H1 (cell line): ENCODE measurements around the gene TNFAIP2. TPM values are rescaled to one million over a fixed set of nuclear protein-coding genes. Genes with fewer than 3 reads are reported as not detected.

ENCODE experiments used
- CTCF ChIA-PET: fragments of 300-600 bp; sonication (Branson Sonifier 250); formaldehyde crosslinking; loops from one replicate; lab custom pipeline; 2021; ENCODE audit not compliant: partially characterized antibody; lab: Charles Lee
- POLR2A ChIA-PET: fragments of 300-600 bp; sonication (Branson Sonifier 250); formaldehyde crosslinking; loops from one replicate; lab custom pipeline; 2021; ENCODE audit warnings: inconsistent platforms; ENCODE audit not compliant: partially characterized antibody; lab: Charles Lee
- DNase-seq, 2 experiments: peaks; one replicate each; pipeline versions ENCODE4 v3.0.0 to v3.0.0-alpha.2; 2010 to 2022; ENCODE audit warnings: low spot score in 2 of 2, low read depth in 1 of 2, mixed read lengths in 1 of 2
- FAIRE-seq: peaks from 2 replicates; lab custom pipeline; 2011; peaks lifted over from hg19 to GRCh38; lab: Jason Lieb, UNC
- H2AFZ ChIP-seq: 2 replicates; pipeline ENCODE4 v1.8.1; 2012; ENCODE audit warnings: low read length, inconsistent platforms
- H2AK5ac ChIP-seq: 2 replicates; pipeline ENCODE4 v1.6.1; 2013; ENCODE audit warnings: low read depth, low read length
- H2BK120ac ChIP-seq: replicated peaks from 2 replicates; pipeline ENCODE3; 2013; ENCODE audit warnings: low read depth, low read length, inconsistent platforms
- H2BK12ac ChIP-seq: 2 replicates; pipeline ENCODE4 v1.6.1; 2013; ENCODE audit warnings: low read depth, low read length
- H2BK15ac ChIP-seq: 2 replicates; pipeline ENCODE4 v1.6.1; 2013; ENCODE audit warnings: low read length
- H2BK20ac ChIP-seq: 2 replicates; pipeline ENCODE4 v1.6.1; 2013; ENCODE audit warnings: low read length
- H2BK5ac ChIP-seq: 2 replicates; pipeline ENCODE4 v1.6.1; 2013; ENCODE audit warnings: low read depth, low read length
- H3K14ac ChIP-seq: 2 replicates; pipeline ENCODE4 v1.6.1; 2013; ENCODE audit warnings: inconsistent platforms; ENCODE audit not compliant: insufficient read length
- H3K18ac ChIP-seq: 2 replicates; pipeline ENCODE4 v1.6.1; 2013; ENCODE audit warnings: low read length; ENCODE audit errors: extremely low read depth
- H3K23ac ChIP-seq: 2 replicates; pipeline ENCODE4 v1.6.1; 2013; ENCODE audit warnings: inconsistent platforms; ENCODE audit not compliant: insufficient read length
- H3K23me2 ChIP-seq: 2 replicates; pipeline ENCODE4 v1.6.1; 2013; ENCODE audit warnings: low read depth, low read length
- H3K27ac ChIP-seq: 2 replicates; pipeline ENCODE4 v1.6.1; 2011; ENCODE audit warnings: low read depth, low read length, inconsistent platforms
- H3K27me3 ChIP-seq, 4 experiments: replicated peaks in 1 of 4; 1 replicate in 1 of 4; 2 replicates in 3 of 4; pipeline versions ENCODE4 v1.6.1 to v1.8.1; 2011 to 2013; ENCODE audit warnings: low read length in 3 of 4, mild to moderate bottlenecking in 3 of 4, inconsistent platforms in 2 of 4, mixed read lengths in 2 of 4, moderate library complexity in 1 of 4; ENCODE audit not compliant: control insufficient read depth in 3 of 4, insufficient read depth in 3 of 4; ENCODE audit errors: extremely low read depth in 1 of 4
- H3K36me3 ChIP-seq, 4 experiments: 2 replicates each; pipeline versions ENCODE4 v1.6.1 to v1.8.1; 2011 to 2013; ENCODE audit warnings: mild to moderate bottlenecking in 4 of 4, low read length in 3 of 4, moderate library complexity in 2 of 4, control low read depth in 1 of 4, inconsistent platforms in 1 of 4; ENCODE audit not compliant: insufficient read depth in 4 of 4, control insufficient read depth in 2 of 4
- H3K4ac ChIP-seq: replicated peaks from 2 replicates; pipeline ENCODE3; 2013; ENCODE audit warnings: low read length, low read depth, mixed read lengths, inconsistent platforms; ENCODE audit not compliant: insufficient read length
- H3K4me1 ChIP-seq, 4 experiments: replicated peaks in 1 of 4; 1 replicate in 1 of 4; 2 replicates in 3 of 4; pipeline versions ENCODE4 v1.6.1 to v1.8.1; 2011 to 2013; ENCODE audit warnings: low read length in 3 of 4, inconsistent platforms in 2 of 4, mixed read lengths in 1 of 4; ENCODE audit not compliant: insufficient read depth in 4 of 4, control insufficient read depth in 3 of 4
- H3K4me2 ChIP-seq, 2 experiments: 2 replicates each; pipeline versions ENCODE4 v1.6.1 to v1.8.1; 2011 to 2013; ENCODE audit warnings: low read depth in 2 of 2, low read length in 2 of 2, control low read depth in 1 of 2, inconsistent platforms in 1 of 2, mild to moderate bottlenecking in 1 of 2; ENCODE audit not compliant: insufficient read depth in 1 of 2
- H3K4me3 ChIP-seq, 4 experiments: fragments of 200-600, 300-600 bp in 1 of 4; sonication (generic), shearing (Covaris generic), sonication (Bioruptor Twin) in 1 of 4; 2 replicates each; pipeline versions ENCODE4 v1.5.1 to v1.8.1; 2011 to 2016; ENCODE audit warnings: low read length in 4 of 4, low read depth in 3 of 4, control low read depth in 2 of 4, inconsistent platforms in 2 of 4, mild to moderate bottlenecking in 2 of 4, mixed read lengths in 1 of 4, moderate library complexity in 1 of 4; ENCODE audit not compliant: insufficient read depth in 2 of 4; ENCODE audit errors: extremely low read depth in 1 of 4
- H3K56ac ChIP-seq: replicated peaks from 2 replicates; pipeline ENCODE3; 2013; ENCODE audit warnings: low read depth, mild to moderate bottlenecking, mixed read lengths, low read length, inconsistent platforms; ENCODE audit not compliant: insufficient read length
- H3K79me1 ChIP-seq: 2 replicates; pipeline ENCODE4 v1.6.1; 2013; ENCODE audit warnings: low read depth, low read length, control low read depth
- H3K79me2 ChIP-seq, 2 experiments: 2 replicates each; pipeline versions ENCODE4 v1.6.1 to v1.8.1; 2012 to 2013; ENCODE audit warnings: low read length in 2 of 2, mild to moderate bottlenecking in 2 of 2, inconsistent platforms in 1 of 2; ENCODE audit not compliant: insufficient read depth in 2 of 2, control insufficient read depth in 1 of 2
- H3K9ac ChIP-seq, 4 experiments: replicated peaks in 1 of 4; 1 replicate in 1 of 4; 2 replicates in 3 of 4; pipeline versions ENCODE4 v1.6.1 to v1.8.1; 2011 to 2013; ENCODE audit warnings: low read depth in 3 of 4, low read length in 3 of 4, control low read depth in 2 of 4, mild to moderate bottlenecking in 2 of 4, moderate library complexity in 2 of 4, inconsistent platforms in 1 of 4; ENCODE audit errors: extremely low read depth in 1 of 4
- H3K9me3 ChIP-seq, 2 experiments: 2 replicates each; pipeline versions ENCODE4 v1.6.1 to v1.8.1; 2012 to 2013; ENCODE audit warnings: mild to moderate bottlenecking in 2 of 2, moderate library complexity in 2 of 2, control low read depth in 1 of 2, inconsistent platforms in 1 of 2, low read depth in 1 of 2, low read length in 1 of 2, mixed read lengths in 1 of 2; ENCODE audit not compliant: insufficient read depth in 2 of 2
- H4K20me1 ChIP-seq, 2 experiments: replicated peaks in 1 of 2; 2 replicates each; pipeline versions ENCODE3 to v1.8.1; 2011 to 2013; ENCODE audit warnings: inconsistent platforms in 2 of 2, low read length in 2 of 2, mild to moderate bottlenecking in 1 of 2; ENCODE audit not compliant: insufficient read depth in 2 of 2, control insufficient read depth in 1 of 2
- H4K5ac ChIP-seq: 2 replicates; pipeline ENCODE4 v1.6.1; 2013; ENCODE audit warnings: low read length, low read depth, mixed read lengths, inconsistent platforms; ENCODE audit not compliant: insufficient read length
- H4K8ac ChIP-seq: 2 replicates; pipeline ENCODE4 v1.8.0; 2013; ENCODE audit warnings: mild to moderate bottlenecking, moderate library complexity, low read length, inconsistent platforms; ENCODE audit not compliant: insufficient read depth; ENCODE audit errors: extremely low read depth
- H4K91ac ChIP-seq: replicated peaks from 2 replicates; pipeline ENCODE3; 2013; ENCODE audit warnings: low read length, mixed read lengths, inconsistent platforms; ENCODE audit not compliant: insufficient read length
- E2F6 ChIP-seq: IDR thresholded peaks from 2 replicates; pipeline ENCODE4 v1.6.1; 2012; ENCODE audit warnings: inconsistent platforms
- TAF1 ChIP-seq: IDR thresholded peaks from 2 replicates; pipeline ENCODE4 v1.6.1; 2011; ENCODE audit warnings: mild to moderate bottlenecking, low read depth, low read length
- WGBS, 2 experiments: shearing (Covaris generic) in 1 of 2; methylation state at CpG; one replicate each; pipeline versions ENCODE4 v1.1.6 to v1.1.7; 2013 to 2015; ENCODE audit warnings: low lambda C conversion rate in 2 of 2, mixed read lengths in 2 of 2, inconsistent platforms in 1 of 2, low coverage in 1 of 2, missing lambda C conversion rate in 1 of 2; ENCODE audit not compliant: insufficient replicate concordance in 2 of 2, insufficient coverage in 1 of 2, insufficient read length in 1 of 2; ENCODE audit errors: extremely low coverage in 1 of 2, missing lambda C conversion rate in 1 of 2; 5-methylcytosine and 5-hydroxymethylcytosine counted together
- polyA plus RNA-seq, 7 experiments: library from polyadenylated mRNA; depleted of rRNA in 3 of 7; stranded (reverse) in 5 of 7; unstranded in 2 of 7; fragments of >200 nt in 5 of 7; fragments of 200-250 nt in 2 of 7; gene quantifications; 1 replicate in 5 of 7; 2 replicates in 1 of 7; 4 replicates in 1 of 7; pipeline versions ENCODE4 v1.2.1 to v1.2.3, GENCODE V29; 2011 to 2013; ENCODE audit warnings: missing spikeins in 2 of 7, mixed read lengths in 2 of 7
- total RNA-seq: library from RNA; stranded (reverse); fragmentation: NEBNext Ultra II Directional; extraction: Animal tissue kit (Norgen Biotek cat#: 25700); gene quantifications from 2 replicates; pipeline ENCODE4 v1.2.1, GENCODE V29; 2021
- TF ChIP-seq, protein P1 (sequence below): IDR thresholded peaks from 2 replicates; pipeline ENCODE4 v1.6.1; 2012; ENCODE audit warnings: inconsistent platforms
- TF ChIP-seq, protein P2 (sequence below): IDR thresholded peaks from 2 replicates; pipeline ENCODE4 v1.6.1; 2011; ENCODE audit warnings: low read depth, mild to moderate bottlenecking, low read length; ENCODE audit not compliant: insufficient read depth

TNFAIP2 gene
- total and polyA plus RNA-seq, 2 of the 8 experiments (the other 6 are each of a cell fraction or from before 2014, with no cell fraction given), result 28.3 to 34.5 TPM

- Histone ChIP-seq H3K4me1 (peaks cover 0 to 11% (median 6%) of the 10 kb centered on the region in 4 experiments; a peak in 6 of 7 replicates), H3K27me3 (peaks cover 0 to 23% (median 11%) of the 10 kb centered on the region in 4 experiments; a peak in 5 of 7 replicates), H3K36me3 (peaks cover 3 to 10% (median 6%) of the 10 kb centered on the region in 4 experiments; a peak in 6 of 8 replicates), H4K20me1 (peaks cover 0 to 5% of the 10 kb centered on the region in 2 experiments), H4K8ac (peak overlapping the region; percentile 58), H3K9me3 (no peaks in the 10 kb centered on the region), H4K5ac (no peak overlapping the region), H3K79me2 (no peaks in the 10 kb centered on the region), H2BK5ac (peak overlapping the region; percentile 7; the same call in 1 of the 2 replicates), H2BK15ac (peak overlapping the region; percentile 92; the same call in 1 of the 2 replicates), H3K9ac (no peak overlapping the region), H3K23ac (no peak overlapping the region)
- FAIRE-seq, result no peak
- CTCF ChIA-PET, result interaction anchor here (1.0 to 10.5 kb wide), 10 partner anchors 11 to 190 kb away, joined by 3 to 147 read pairs (median 6); partner anchors contain the start of gene TNFAIP2
- TF ChIP-seq, protein P1, sequence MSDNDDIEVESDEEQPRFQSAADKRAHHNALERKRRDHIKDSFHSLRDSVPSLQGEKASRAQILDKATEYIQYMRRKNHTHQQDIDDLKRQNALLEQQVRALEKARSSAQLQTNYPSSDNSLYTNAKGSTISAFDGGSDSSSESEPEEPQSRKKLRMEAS, result peak; percentile 72
- peak; percentile 17; the same call in 1 of the 2 replicates for TF ChIP-seq E2F6
- TF ChIP-seq, protein P2, sequence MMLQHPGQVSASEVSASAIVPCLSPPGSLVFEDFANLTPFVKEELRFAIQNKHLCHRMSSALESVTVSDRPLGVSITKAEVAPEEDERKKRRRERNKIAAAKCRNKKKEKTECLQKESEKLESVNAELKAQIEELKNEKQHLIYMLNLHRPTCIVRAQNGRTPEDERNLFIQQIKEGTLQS, result no peak
- no peak for TF ChIP-seq TAF1
- TF ChIP-seq, all 59 proteins: peak for 2
- Histone ChIP-seq H3K27ac (no peak overlapping the region), H2AFZ (no peak overlapping the region), H3K4ac (no peak overlapping the region), H3K56ac (no peak overlapping the region), H2AK5ac (peak overlapping the region; percentile 83), H3K4me3 (no peak overlapping the region), H3K79me1 (no peaks in the 10 kb centered on the region), H3K4me2 (peak overlapping the region; percentile 82 to 86; a peak in 2 of 4 replicates), H2BK20ac (no peak overlapping the region), H3K18ac (peak overlapping the region; percentile 60), H3K14ac (no peak overlapping the region), H4K91ac (peak overlapping the region; percentile 44), H3K23me2 (peaks cover 13% of the 10 kb centered on the region; the same call in 1 of the 2 replicates), H2BK12ac (peak overlapping the region; percentile 92; the same call in 1 of the 2 replicates), H2BK120ac (no peak overlapping the region)
- POLR2A ChIA-PET, result interaction anchor here (0.7 to 4.6 kb wide), 6 partner anchors 10 to 196 kb away, joined by 3 to 26 read pairs (median 3); partner anchors contain the start of gene EIF5
- WGBS, 2 experiments, result 79% methylated on average over 13 of the region's 22 CpGs; no CpG with 5 or more reads in 1 of the 2 experiments
- DNase-seq, result no peak
Measured at GRCh38 chr14:103137689-103138300, 14.5 kb downstream of the TNFAIP2 start.
